GM11168 (cell line): ENCODE data around the gene HDAC3.
"Not testable (repeated sequence)": the region's sequence is repeated elsewhere in the genome, so short reads cannot be mapped to it uniquely, and the experiment has no call there.

ENCODE experiments used
- in situ Hi-C: fragments of 300-500 bp; cut with MboI; formaldehyde crosslinking; loops from one replicate; pipeline ENCODE4 v1.12.0; 2022; ENCODE audit warnings: low sequenced_read_pairs; ENCODE audit not compliant: unreplicated experiment

HDAC3 gene

GRCh38 chr5:141637123-141637766 lies 596 bp upstream of the HDAC3 start:
- in situ Hi-C loops: loop anchor here (10.0 kb wide), 1 partner anchor 52 kb away; no protein-coding TSS in a partner anchor

- in situ Hi-C loops: loop anchor here (10.0 kb wide), 1 partner anchor 51 kb away; no protein-coding TSS in a partner anchor
These were observed 590 bp downstream of the HDAC3 start for GRCh38 chr5:141636106-141636412.

- in situ Hi-C loops: loop anchor here (10.0 kb wide), 1 partner anchor 51 kb away; no protein-coding TSS in a partner anchor
These were observed 1.0 kb downstream of the HDAC3 start for GRCh38 chr5:141635646-141636045.

- in situ Hi-C loops: loop anchor here (10.0 kb wide), 1 partner anchor 50 kb away; no protein-coding TSS in a partner anchor
These were observed 1.9 kb downstream of the HDAC3 start for GRCh38 chr5:141634720-141635119.

GRCh38 chr5:141633871-141634561 lies 2.6 kb downstream of the HDAC3 start:
- in situ Hi-C loops: loop anchor here (10.0 kb wide), 1 partner anchor 49 kb away; no protein-coding TSS in a partner anchor

- in situ Hi-C loops: loop anchor here (10.0 kb wide), 1 partner anchor 48 kb away; no protein-coding TSS in a partner anchor
These were observed 4.0 kb downstream of the HDAC3 start for GRCh38 chr5:141632650-141633049.

GRCh38 chr5:141630570-141631140 lies 6.0 kb downstream of the HDAC3 start:
- in situ Hi-C loops: loop anchor here (10.0 kb wide), 1 partner anchor 46 kb away; no protein-coding TSS in a partner anchor

GRCh38 chr5:141628175-141628788 lies 8.4 kb downstream of the HDAC3 start:
- in situ Hi-C loops: no loop called here

GRCh38 chr5:141623611-141624010 lies 13.0 kb downstream of the HDAC3 start:
- in situ Hi-C loops: no loop called here

- in situ Hi-C loops: no loop called here
These were observed 13.5 kb downstream of the HDAC3 start for GRCh38 chr5:141623186-141623585.

- in situ Hi-C loops: no loop called here
These were observed 17.7 kb downstream of the HDAC3 start, which contains the start of gene DIAPH1 for GRCh38 chr5:141618804-141619554. DIAPH1 (minus strand) TSS chr5:141619000; CDS start chr5:141618914, 86 bp downstream.

- in situ Hi-C loops: no loop called here
These were observed 18.4 kb downstream of the HDAC3 start for GRCh38 chr5:141618030-141618803.

- in situ Hi-C loops: no loop called here
These were observed 19.0 kb downstream of the HDAC3 start for GRCh38 chr5:141617682-141618029.

GRCh38 chr5:141617128-141617527 lies 19.5 kb downstream of the HDAC3 start:
- in situ Hi-C loops: no loop called here

- in situ Hi-C loops: no loop called here
These were observed 20.5 kb downstream of the HDAC3 start for GRCh38 chr5:141615991-141616720.

- in situ Hi-C loops: no loop called here
These were observed 23.3 kb downstream of the HDAC3 start for GRCh38 chr5:141613344-141613743.

- in situ Hi-C loops: no loop called here
These were observed 25.4 kb downstream of the HDAC3 start for GRCh38 chr5:141611289-141611688.

- in situ Hi-C loops: not testable (repeated sequence)
These were observed 26.7 kb downstream of the HDAC3 start for GRCh38 chr5:141609921-141610320.

GRCh38 chr5:141609044-141609443 lies 27.6 kb downstream of the HDAC3 start:
- in situ Hi-C loops: no loop called here
